ENCODE results near the gene AMHR2.

DNA sequence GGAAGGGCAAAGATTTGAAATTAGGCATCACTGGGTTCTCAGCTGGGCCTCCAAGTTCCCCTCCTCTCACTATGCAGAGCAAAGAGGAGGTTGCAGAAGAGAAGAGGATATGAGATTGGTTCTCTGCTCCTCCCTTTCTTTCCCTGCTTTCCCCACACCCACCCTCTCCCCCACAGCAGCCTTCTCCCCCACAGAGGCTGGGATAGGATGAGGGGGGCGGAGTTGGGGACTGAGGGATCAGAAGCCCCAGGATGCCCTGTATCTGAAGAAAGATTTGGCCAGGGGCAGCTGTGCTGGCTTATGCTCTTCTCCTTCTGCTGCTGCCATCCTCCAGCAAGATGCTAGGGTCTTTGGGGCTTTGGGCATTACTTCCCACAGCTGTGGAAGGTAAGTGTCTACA is at the start of gene AMHR2:
- no peak for TF ChIP-seq POLR2A (IDR thresholded peaks at IDR 0.05)
- TF ChIP-seq, protein P1, sequence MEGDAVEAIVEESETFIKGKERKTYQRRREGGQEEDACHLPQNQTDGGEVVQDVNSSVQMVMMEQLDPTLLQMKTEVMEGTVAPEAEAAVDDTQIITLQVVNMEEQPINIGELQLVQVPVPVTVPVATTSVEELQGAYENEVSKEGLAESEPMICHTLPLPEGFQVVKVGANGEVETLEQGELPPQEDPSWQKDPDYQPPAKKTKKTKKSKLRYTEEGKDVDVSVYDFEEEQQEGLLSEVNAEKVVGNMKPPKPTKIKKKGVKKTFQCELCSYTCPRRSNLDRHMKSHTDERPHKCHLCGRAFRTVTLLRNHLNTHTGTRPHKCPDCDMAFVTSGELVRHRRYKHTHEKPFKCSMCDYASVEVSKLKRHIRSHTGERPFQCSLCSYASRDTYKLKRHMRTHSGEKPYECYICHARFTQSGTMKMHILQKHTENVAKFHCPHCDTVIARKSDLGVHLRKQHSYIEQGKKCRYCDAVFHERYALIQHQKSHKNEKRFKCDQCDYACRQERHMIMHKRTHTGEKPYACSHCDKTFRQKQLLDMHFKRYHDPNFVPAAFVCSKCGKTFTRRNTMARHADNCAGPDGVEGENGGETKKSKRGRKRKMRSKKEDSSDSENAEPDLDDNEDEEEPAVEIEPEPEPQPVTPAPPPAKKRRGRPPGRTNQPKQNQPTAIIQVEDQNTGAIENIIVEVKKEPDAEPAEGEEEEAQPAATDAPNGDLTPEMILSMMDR (IDR thresholded peaks at IDR 0.05) = no peak

Data from lower leg skin (tissue), 3 donors.